Natural killer cell (primary cell): Measurements from ENCODE around the gene MYO9A. TPM values are rescaled to one million over a fixed set of nuclear protein-coding genes. Genes with fewer than 3 reads are reported as not detected.

Experiments
- ATAC-seq, 3 donors: fragments of 150-1000 bp in 2 of 3; fragments of 200-7000 bp in 1 of 3; cut with Tn5 transposase; 1 replicate in 1 of 3; 2 replicates in 2 of 3; pipeline ENCODE4 v1.10.0; 2021; ENCODE audit warnings: mild to moderate bottlenecking in 2 of 3, moderate library complexity in 2 of 3
- DNase-seq, 2 donors: peaks; one replicate each; pipeline versions ENCODE4 v3.0.0 to v3.0.0-alpha.2; 2013 to 2021; ENCODE audit warnings: mixed read lengths in 1 of 2
- H3K27ac ChIP-seq: one replicate; pipeline ENCODE4 v1.5.1; 2013; ENCODE audit warnings: mild to moderate bottlenecking, low read length
- H3K27me3 ChIP-seq: one replicate; pipeline ENCODE4 v1.6.1; 2013; ENCODE audit warnings: low read length; ENCODE audit not compliant: control insufficient read depth, insufficient read depth
- H3K36me3 ChIP-seq: one replicate; pipeline ENCODE4 v1.6.1; 2013; ENCODE audit warnings: low read length; ENCODE audit not compliant: control insufficient read depth, insufficient read depth
- H3K4me1 ChIP-seq: one replicate; pipeline ENCODE4 v1.6.1; 2013; ENCODE audit warnings: low read length; ENCODE audit not compliant: control insufficient read depth, insufficient read depth
- H3K4me3 ChIP-seq: one replicate; pipeline ENCODE4 v1.5.1; 2013; ENCODE audit warnings: low read length
- H3K9me3 ChIP-seq: one replicate; pipeline ENCODE4 v1.6.1; 2013; ENCODE audit warnings: low read length; ENCODE audit not compliant: control insufficient read depth, insufficient read depth
- H3K27ac Mint-ChIP-seq, 2 donors: one replicate each; pipeline ENCODE4 v1.8.0; 2022; ENCODE audit warnings: mild to moderate bottlenecking in 2 of 2, mixed read lengths in 2 of 2, moderate library complexity in 1 of 2
- H3K27me3 Mint-ChIP-seq, 2 donors: one replicate each; pipeline ENCODE4 v1.8.0; 2022; ENCODE audit warnings: low read depth in 2 of 2, mixed read lengths in 2 of 2
- H3K36me3 Mint-ChIP-seq: one replicate; pipeline ENCODE4 v1.8.0; 2022; ENCODE audit warnings: mixed read lengths
- H3K4me1 Mint-ChIP-seq, 2 donors: one replicate each; pipeline ENCODE4 v1.8.0; 2022; ENCODE audit warnings: mixed read lengths in 2 of 2
- H3K4me3 Mint-ChIP-seq: one replicate; pipeline ENCODE4 v1.8.0; 2022; ENCODE audit warnings: mild to moderate bottlenecking, moderate library complexity, mixed read lengths
- H3K9me3 Mint-ChIP-seq, 2 donors: one replicate each; pipeline ENCODE4 v1.8.0; 2022; ENCODE audit warnings: mixed read lengths in 2 of 2
- CTCF ChIP-seq: fragments of 200-600 bp; IDR thresholded peaks from one replicate; pipeline ENCODE4 v1.8.0; 2022; ENCODE audit warnings: antibody characterized with exemption
- WGBS: methylation state at CpG from one replicate; pipeline ENCODE4 v1.1.7; 2013; ENCODE audit warnings: missing lambda C conversion rate; ENCODE audit not compliant: insufficient coverage; 5-methylcytosine and 5-hydroxymethylcytosine counted together
- intact Hi-C: fragments of 100-400 bp; cut with micrococcal nuclease; formaldehyde crosslinking; loops from one replicate; pipeline ENCODE4 v1.14.2; 2022
- total RNA-seq, 4 donors: library from RNA; stranded (reverse); fragments of 120-200 nt in 1 of 4; gene quantifications; one replicate each; pipeline versions ENCODE4 v1.2.3 to v1.2.4, GENCODE V29; 2013 to 2022

MYO9A gene
- total RNA-seq, 3 donors from 2014 or later (not counting 1 experiment from before 2014, with no cell fraction given), result 36.3 to 40.4 (median 37.3) TPM

- peaks cover 3 to 13% of the 10 kb centered on the region in 2 donors for H3K27me3 Mint-ChIP-seq
- DNase-seq, result no peak
- H3K4me1 Mint-ChIP-seq, result no peaks in the 10 kb centered on the region
- no peaks in the 10 kb centered on the region for H3K36me3 ChIP-seq
- H3K4me3 ChIP-seq, result no peak overlapping the region
- TF ChIP-seq CTCF, result no peak
- no peak overlapping the region for H3K27ac Mint-ChIP-seq
- no peak overlapping the region for H3K4me3 Mint-ChIP-seq
- H3K9me3 Mint-ChIP-seq, result no peaks in the 10 kb centered on the region
- no peaks in the 10 kb centered on the region for H3K4me1 ChIP-seq
- intact Hi-C loops, result no loop called here
- no peak overlapping the region for H3K27ac ChIP-seq
- ATAC-seq, result no peak
- no peaks in the 10 kb centered on the region for H3K27me3 ChIP-seq
- no peaks in the 10 kb centered on the region for H3K9me3 ChIP-seq
- H3K36me3 Mint-ChIP-seq, result no peaks in the 10 kb centered on the region
- 77% methylated on average over 2 of the region's 2 CpGs for WGBS
Observed at GRCh38 chr15:71785996-71786395, 332.0 kb downstream of the MYO9A start.

GRCh38 chr15:71784719-71785118 is 333.2 kb downstream of the MYO9A start:
- Histone ChIP-seq H3K36me3 (no peaks in the 10 kb centered on the region), H3K4me3 (no peak overlapping the region), H3K4me1 (no peaks in the 10 kb centered on the region), H3K27ac (no peak overlapping the region), H3K27me3 (no peaks in the 10 kb centered on the region), H3K9me3 (no peaks in the 10 kb centered on the region)
- no peak for ATAC-seq
- DNase-seq, result peak in 1 of 2 donors; percentile 31
- no peak for TF ChIP-seq CTCF
- no peak overlapping the region for H3K27ac Mint-ChIP-seq
- peaks cover 0 to 7% of the 10 kb centered on the region in 2 donors for H3K4me1 Mint-ChIP-seq
- H3K27me3 Mint-ChIP-seq, result peaks cover 6 to 23% of the 10 kb centered on the region in 2 donors
- H3K9me3 Mint-ChIP-seq, result no peaks in the 10 kb centered on the region
- H3K4me3 Mint-ChIP-seq, result no peak overlapping the region
- intact Hi-C loops, result no loop called here
- WGBS, result 68% methylated on average over 6 of the region's 6 CpGs
- H3K36me3 Mint-ChIP-seq, result no peaks in the 10 kb centered on the region

GRCh38 chr15:71782422-71783165 is 335.4 kb downstream of the MYO9A start:
- Mint-ChIP-seq H3K36me3 (no peaks in the 10 kb centered on the region), H3K4me1 (peaks cover 0 to 7% of the 10 kb centered on the region in 2 donors), H3K27ac (no peak overlapping the region), H3K4me3 (no peak overlapping the region), H3K9me3 (no peaks in the 10 kb centered on the region), H3K27me3 (peaks cover 6 to 23% of the 10 kb centered on the region in 2 donors)
- WGBS, result 69% methylated on average over 9 of the region's 10 CpGs
- no peaks in the 10 kb centered on the region for H3K4me1 ChIP-seq
- H3K27ac ChIP-seq, result no peak overlapping the region
- ATAC-seq, result no peak
- no peak for DNase-seq
- no peaks in the 10 kb centered on the region for H3K9me3 ChIP-seq
- intact Hi-C loops, result no loop called here
- H3K4me3 ChIP-seq, result no peak overlapping the region
- TF ChIP-seq CTCF, result no peak
- H3K27me3 ChIP-seq, result no peaks in the 10 kb centered on the region
- no peaks in the 10 kb centered on the region for H3K36me3 ChIP-seq

- Histone ChIP-seq H3K9me3 (no peaks in the 10 kb centered on the region), H3K27me3 (no peaks in the 10 kb centered on the region), H3K4me3 (no peak overlapping the region), H3K27ac (no peak overlapping the region), H3K36me3 (no peaks in the 10 kb centered on the region), H3K4me1 (no peaks in the 10 kb centered on the region)
- H3K27ac Mint-ChIP-seq, result no peak overlapping the region
- ATAC-seq (no peak), DNase-seq (no peak)
- 90% methylated on average over 7 of the region's 8 CpGs for WGBS
- no peaks in the 10 kb centered on the region for H3K9me3 Mint-ChIP-seq
- peaks cover 6 to 23% of the 10 kb centered on the region in 2 donors for H3K27me3 Mint-ChIP-seq
- no peak overlapping the region for H3K4me3 Mint-ChIP-seq
- intact Hi-C loops, result no loop called here
- TF ChIP-seq CTCF, result no peak
- H3K36me3 Mint-ChIP-seq, result no peaks in the 10 kb centered on the region
- H3K4me1 Mint-ChIP-seq, result peaks cover 0 to 7% of the 10 kb centered on the region in 2 donors
Observed at GRCh38 chr15:71781965-71782265, 336.0 kb downstream of the MYO9A start.
